Esophagus squamous epithelium (tissue), 4 donors: ENCODE data around the gene PXT1.

Experiments used
- CTCF ChIP-seq, 6 experiments: fragments of 450-650 bp in 4 of 6; fragments of 200-600 bp in 2 of 6; sonication (generic) in 2 of 6; IDR thresholded peaks; one replicate each; pipeline ENCODE4 v1.5.1; 2016 to 2019; ENCODE audit warnings: antibody characterized with exemption in 6 of 6, mild to moderate bottlenecking in 4 of 6, moderate library complexity in 4 of 6
- POLR2A ChIP-seq, 4 donors: fragments of 450-650 bp; IDR thresholded peaks; one replicate each; pipeline ENCODE4 v1.6.1; 2017; ENCODE audit warnings: antibody characterized with exemption in 4 of 4, mild to moderate bottlenecking in 4 of 4, moderate library complexity in 3 of 4

- no peak for TF ChIP-seq POLR2A (IDR thresholded peaks at IDR 0.05)
- TF ChIP-seq CTCF (IDR thresholded peaks at IDR 0.05): no peak
Observed at GRCh38 chr6:36469946-36470345, 27.3 kb upstream of the PXT1 start.
